Activated CD4-positive, alpha-beta T cell treated with anti-CD3 and anti-CD28 coated beads, Interleukin-2, amount 10 ng/mL, durations not matched to agents 24 days and 14 days (primary cell): ENCODE data around the gene SAMD4B. TPM values are rescaled to one million over a fixed set of nuclear protein-coding genes. Genes with fewer than 3 reads are reported as not detected.
A peak's percentile ranks its signal among the peaks of the same experiment; 100 is the strongest.
"Not testable (repeated sequence)": the region's sequence is repeated elsewhere in the genome, so short reads cannot be mapped to it uniquely, and the experiment has no call there.

Experiments used
- DNase-seq: peaks from one replicate; pipeline ENCODE4 v3.0.0; 2022
- H3K27ac Mint-ChIP-seq: one replicate; pipeline ENCODE4 v1.8.0; 2022; ENCODE audit warnings: mild to moderate bottlenecking, mixed read lengths
- H3K27me3 Mint-ChIP-seq: one replicate; pipeline ENCODE4 v1.8.0; 2022; ENCODE audit warnings: mixed read lengths
- H3K36me3 Mint-ChIP-seq: one replicate; pipeline ENCODE4 v1.8.0; 2022; ENCODE audit warnings: low read depth, mild to moderate bottlenecking, mixed read lengths
- H3K4me1 Mint-ChIP-seq: one replicate; pipeline ENCODE4 v1.8.0; 2021; ENCODE audit warnings: mixed read lengths
- H3K4me3 Mint-ChIP-seq: one replicate; pipeline ENCODE4 v1.8.0; 2022; ENCODE audit warnings: mild to moderate bottlenecking, moderate library complexity, mixed read lengths
- H3K9me3 Mint-ChIP-seq: one replicate; pipeline ENCODE4 v1.8.0; 2021; ENCODE audit warnings: mixed read lengths
- intact Hi-C: fragments of 100-400 bp; cut with micrococcal nuclease; formaldehyde crosslinking; loops from one replicate; pipeline ENCODE4 v1.15.1; 2023
- total RNA-seq: library from RNA; stranded (reverse); gene quantifications from 2 replicates; pipeline ENCODE4 v1.2.3, GENCODE V29; 2022

SAMD4B gene
- total RNA-seq, 1 donor from 2014 or later: 68.9 TPM

DNA sequence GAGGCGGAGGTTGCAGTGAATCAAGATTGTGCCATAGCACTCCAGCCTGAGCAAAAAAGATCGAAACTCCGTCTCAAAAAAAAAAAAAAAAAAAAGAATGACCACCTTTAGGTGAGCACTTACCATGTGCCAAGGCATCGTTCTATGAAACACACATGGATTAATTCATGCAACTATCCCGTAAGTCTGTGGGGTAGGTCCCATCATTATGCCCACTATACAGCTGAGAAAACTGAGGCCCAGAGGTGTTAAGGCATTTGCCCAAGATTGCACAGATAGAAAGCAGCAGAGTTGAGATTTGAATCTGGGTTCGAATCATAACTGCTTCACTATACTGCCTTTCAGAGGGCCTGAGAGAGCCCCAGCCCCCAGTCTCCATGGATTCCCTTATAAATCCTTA, 8.7 kb upstream of the SAMD4B start:
- Mint-ChIP-seq H3K4me1 (peaks cover 49% of the 10 kb centered on the region), H3K36me3 (peaks cover 37% of the 10 kb centered on the region), H3K4me3 (peak overlapping the region; percentile 100), H3K27ac (peak overlapping the region; percentile 40), H3K9me3 (no peaks in the 10 kb centered on the region), H3K27me3 (no peaks in the 10 kb centered on the region)
- no peak for DNase-seq
- intact Hi-C loops: no loop called here

DNA sequence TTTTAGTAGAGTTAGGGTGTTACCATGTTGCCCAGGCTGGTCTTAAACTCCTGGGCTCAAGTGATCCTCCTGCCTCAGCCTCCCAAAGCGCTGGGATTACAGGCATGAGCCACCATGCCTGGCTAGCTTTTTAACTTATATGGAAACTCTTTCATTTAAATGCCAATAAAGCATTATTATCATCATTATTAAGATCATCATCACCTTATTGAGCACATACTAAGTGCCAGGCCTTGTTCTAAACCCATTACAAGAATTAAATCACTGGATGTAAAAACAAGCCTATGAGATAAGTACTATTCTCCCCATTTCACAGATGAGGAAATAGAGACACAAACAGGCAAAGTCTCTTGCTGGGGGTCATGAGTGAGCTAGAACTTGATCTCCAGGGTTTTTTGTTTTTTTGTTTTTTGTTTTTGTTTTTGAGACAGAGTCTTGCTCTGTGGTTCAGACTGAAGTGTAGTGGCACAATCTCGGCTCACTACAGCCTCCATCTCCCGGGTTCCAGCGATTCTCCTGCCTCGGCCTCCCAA, 7.7 kb upstream of the SAMD4B start:
- Mint-ChIP-seq H3K9me3 (no peaks in the 10 kb centered on the region), H3K27ac (peak overlapping the region; percentile 97), H3K4me3 (peak overlapping the region; percentile 100), H3K27me3 (no peaks in the 10 kb centered on the region), H3K36me3 (peaks cover 29% of the 10 kb centered on the region), H3K4me1 (peaks cover 42% of the 10 kb centered on the region)
- intact Hi-C loops: no loop called here
- DNase-seq: no peak

DNA sequence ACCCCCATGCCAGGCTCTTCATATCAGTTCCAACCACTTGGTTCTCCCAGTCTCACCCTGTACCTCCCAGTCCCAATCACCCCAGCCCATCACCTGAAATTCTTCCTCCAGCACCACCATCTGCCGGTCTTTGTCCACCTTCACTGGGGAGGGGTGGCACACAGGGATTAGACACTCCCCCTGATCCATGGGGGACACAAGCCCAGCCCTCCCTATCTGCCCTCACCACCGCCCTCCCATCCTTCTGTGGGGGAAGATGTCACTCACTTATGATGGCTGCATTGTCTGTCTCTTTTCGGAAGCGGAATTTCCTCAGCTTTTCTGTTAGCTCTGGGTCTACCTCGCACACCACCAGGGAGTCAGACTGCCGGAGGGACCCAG, 7.1 kb upstream of the SAMD4B start:
- peak; percentile 77 for DNase-seq
- H3K9me3 Mint-ChIP-seq: no peaks in the 10 kb centered on the region
- intact Hi-C loops: no loop called here
- H3K27ac Mint-ChIP-seq: peak overlapping the region; percentile 97
- H3K4me3 Mint-ChIP-seq: peak overlapping the region; percentile 100
- H3K27me3 Mint-ChIP-seq: no peaks in the 10 kb centered on the region
- peaks cover 29% of the 10 kb centered on the region for H3K36me3 Mint-ChIP-seq
- peaks cover 47% of the 10 kb centered on the region for H3K4me1 Mint-ChIP-seq

GRCh38 chr19:39336483-39336882, 5.7 kb upstream of the SAMD4B start:
- DNase-seq: no peak
- peak overlapping the region; percentile 100 for H3K4me3 Mint-ChIP-seq
- peaks cover 24% of the 10 kb centered on the region for H3K36me3 Mint-ChIP-seq
- H3K27ac Mint-ChIP-seq: peak overlapping the region; percentile 97
- no peaks in the 10 kb centered on the region for H3K27me3 Mint-ChIP-seq
- peaks cover 52% of the 10 kb centered on the region for H3K4me1 Mint-ChIP-seq
- H3K9me3 Mint-ChIP-seq: no peaks in the 10 kb centered on the region
- intact Hi-C loops: no loop called here

DNA sequence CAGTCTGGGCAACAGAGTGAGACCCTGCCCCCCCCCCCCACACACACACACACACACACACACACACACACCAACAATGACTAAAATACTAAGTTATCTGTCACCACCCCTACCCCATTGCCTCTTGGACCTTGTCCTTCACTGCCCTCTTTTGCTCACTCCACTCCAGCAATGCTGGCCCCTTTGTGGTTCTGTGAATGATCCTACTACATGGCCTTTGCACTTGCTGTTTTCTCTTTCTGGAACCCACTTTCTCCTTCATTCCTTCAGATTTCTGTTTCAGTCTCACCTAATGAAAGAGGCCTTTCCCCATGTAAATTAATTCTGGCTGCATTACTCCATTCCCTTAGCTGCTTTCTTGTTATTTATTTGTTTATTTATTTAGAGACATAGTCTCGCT, 2.5 kb upstream of the SAMD4B start:
- peaks cover 19% of the 10 kb centered on the region for H3K36me3 Mint-ChIP-seq
- H3K9me3 Mint-ChIP-seq: no peaks in the 10 kb centered on the region
- peaks cover 59% of the 10 kb centered on the region for H3K4me1 Mint-ChIP-seq
- intact Hi-C loops: loop anchor here (2.0 to 5.0 kb wide), 2 partner anchors 73 to 108 kb away; partner anchors contain the start of genes PLEKHG2 and SUPT5H
- H3K27me3 Mint-ChIP-seq: no peaks in the 10 kb centered on the region
- no peak for DNase-seq
- H3K4me3 Mint-ChIP-seq: peak overlapping the region; percentile 91
- H3K27ac Mint-ChIP-seq: peak overlapping the region; percentile 83

DNA sequence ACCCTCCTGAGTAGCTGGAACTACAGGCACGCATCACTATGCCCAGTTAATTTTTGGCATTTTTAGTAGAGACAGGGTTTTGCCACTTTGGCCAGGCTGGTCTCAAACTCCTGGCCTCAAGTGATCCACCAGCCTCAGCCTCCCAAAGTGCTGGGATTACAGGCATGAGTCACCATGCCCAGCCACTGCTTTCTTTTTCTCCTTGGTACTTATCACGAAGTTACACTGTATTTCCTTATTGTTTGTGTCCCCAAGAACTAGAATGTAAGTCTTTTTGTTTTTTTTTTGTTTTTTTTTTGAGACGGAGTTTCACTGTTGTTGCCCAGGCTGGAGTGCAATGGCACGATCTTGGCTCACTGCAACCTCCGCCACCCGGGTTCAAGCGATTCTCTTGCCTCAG, 2.1 kb upstream of the SAMD4B start:
- peak overlapping the region; percentile 83 for H3K27ac Mint-ChIP-seq
- DNase-seq, H3K27me3 Mint-ChIP-seq, H3K9me3 Mint-ChIP-seq: not testable (repeated sequence)
- peaks cover 60% of the 10 kb centered on the region for H3K4me1 Mint-ChIP-seq
- H3K4me3 Mint-ChIP-seq: peak overlapping the region; percentile 91
- intact Hi-C loops: loop anchor here (2.0 to 5.0 kb wide), 2 partner anchors 73 to 107 kb away; partner anchors contain the start of genes PLEKHG2 and SUPT5H
- peaks cover 20% of the 10 kb centered on the region for H3K36me3 Mint-ChIP-seq

DNA sequence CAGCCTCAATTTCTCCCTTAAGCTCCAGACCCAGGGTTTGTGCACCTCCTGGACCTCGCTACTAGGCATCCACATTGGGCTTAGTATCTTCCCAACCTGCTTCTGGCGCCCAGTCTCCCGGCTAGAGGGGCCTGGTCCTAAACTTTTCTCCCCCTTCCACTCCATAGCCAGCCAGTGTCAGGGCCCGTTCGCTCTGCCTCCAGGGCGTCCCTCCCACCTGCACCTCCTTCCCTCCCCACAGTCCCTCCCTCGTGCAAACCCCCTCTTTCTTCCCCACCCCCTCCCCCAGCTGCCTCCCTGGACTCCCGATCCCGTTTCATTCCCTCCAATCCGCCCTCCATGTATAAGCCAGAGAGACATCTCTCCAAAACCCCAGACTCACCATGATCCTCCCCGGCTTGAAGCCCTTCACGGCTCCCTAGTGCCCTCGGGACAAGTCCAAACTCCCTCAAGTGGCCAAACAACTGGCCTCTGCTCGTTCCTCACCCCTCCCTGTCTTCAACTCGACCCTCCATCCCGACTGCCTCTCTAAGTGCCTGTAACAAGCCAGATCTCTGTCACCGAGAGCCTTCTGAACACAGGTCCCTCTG, 997 bp upstream of the SAMD4B start:
- intact Hi-C loops: loop anchor here (2.0 to 5.0 kb wide), 2 partner anchors 72 to 106 kb away; partner anchors contain the start of genes PLEKHG2 and SUPT5H
- H3K27ac Mint-ChIP-seq: peak overlapping the region; percentile 90
- H3K9me3 Mint-ChIP-seq: no peaks in the 10 kb centered on the region
- H3K36me3 Mint-ChIP-seq: peaks cover 19% of the 10 kb centered on the region
- H3K27me3 Mint-ChIP-seq: no peaks in the 10 kb centered on the region
- H3K4me3 Mint-ChIP-seq: peak overlapping the region; percentile 91
- peaks cover 66% of the 10 kb centered on the region for H3K4me1 Mint-ChIP-seq
- DNase-seq: no peak

DNA sequence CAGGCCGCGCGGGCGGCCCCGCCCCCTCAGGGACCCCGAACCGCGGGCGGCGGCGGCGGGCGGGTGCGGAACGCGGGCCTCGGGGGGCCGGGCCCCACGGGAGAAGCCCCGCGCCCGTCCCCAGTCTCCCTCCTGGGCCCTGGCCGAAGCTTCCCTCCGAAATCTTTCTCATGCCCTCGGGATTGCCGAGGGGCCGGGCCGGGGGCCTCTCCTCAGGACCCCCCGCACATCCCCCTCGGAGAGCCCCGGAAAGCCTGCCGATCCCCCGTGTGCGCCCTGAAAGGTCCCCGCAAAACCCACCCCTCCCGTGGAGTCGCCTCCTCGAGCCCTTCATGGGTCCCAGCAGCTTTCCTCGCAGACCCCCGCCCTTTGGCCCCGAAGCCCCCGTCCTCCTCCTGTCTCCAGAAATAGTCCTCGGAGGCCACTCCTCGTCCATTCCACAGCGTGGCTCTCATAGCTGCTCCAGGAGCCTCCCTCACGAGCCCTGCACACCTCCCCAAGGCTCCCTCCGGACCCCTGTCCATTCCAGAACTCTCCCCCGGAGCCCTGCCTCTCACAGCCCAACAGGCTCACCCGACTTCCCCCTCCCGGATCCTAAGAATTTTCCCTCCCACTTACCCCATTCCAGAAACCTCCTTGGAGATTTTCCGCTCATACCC, 555 bp downstream of the SAMD4B start:
- no peaks in the 10 kb centered on the region for H3K9me3 Mint-ChIP-seq
- peak overlapping the region; percentile 87 for H3K4me3 Mint-ChIP-seq
- peaks cover 23% of the 10 kb centered on the region for H3K36me3 Mint-ChIP-seq
- peak; percentile 69 for DNase-seq
- no peaks in the 10 kb centered on the region for H3K27me3 Mint-ChIP-seq
- peak overlapping the region; percentile 84 for H3K27ac Mint-ChIP-seq
- intact Hi-C loops: loop anchor here (1.0 to 5.0 kb wide), 2 partner anchors 49 to 105 kb away; partner anchors contain the start of genes MED29, PAF1 and SUPT5H
- peaks cover 69% of the 10 kb centered on the region for H3K4me1 Mint-ChIP-seq

- DNase-seq: no peak
- no peak overlapping the region for H3K4me3 Mint-ChIP-seq
- peaks cover 65% of the 10 kb centered on the region for H3K4me1 Mint-ChIP-seq
- H3K9me3 Mint-ChIP-seq: no peaks in the 10 kb centered on the region
- H3K27ac Mint-ChIP-seq: no peak overlapping the region
- no peaks in the 10 kb centered on the region for H3K27me3 Mint-ChIP-seq
- intact Hi-C loops: no loop called here
- H3K36me3 Mint-ChIP-seq: peaks cover 42% of the 10 kb centered on the region
These were observed 3.7 kb downstream of the SAMD4B start for GRCh38 chr19:39345956-39346355.

- intact Hi-C loops: no loop called here
- Mint-ChIP-seq H3K27me3 (no peaks in the 10 kb centered on the region), H3K36me3 (peaks cover 54% of the 10 kb centered on the region), H3K4me1 (peaks cover 74% of the 10 kb centered on the region), H3K4me3 (no peak overlapping the region), H3K9me3 (no peaks in the 10 kb centered on the region), H3K27ac (peak overlapping the region; percentile 74)
- no peak for DNase-seq
These were observed 5.3 kb downstream of the SAMD4B start for GRCh38 chr19:39347332-39348164.

- Mint-ChIP-seq H3K9me3 (no peaks in the 10 kb centered on the region), H3K27me3 (no peaks in the 10 kb centered on the region), H3K27ac (no peak overlapping the region), H3K4me1 (peaks cover 59% of the 10 kb centered on the region), H3K4me3 (no peak overlapping the region), H3K36me3 (peaks cover 56% of the 10 kb centered on the region)
- intact Hi-C loops: no loop called here
- DNase-seq: no peak
These were observed 7.1 kb downstream of the SAMD4B start for GRCh38 chr19:39349326-39349725.

DNA sequence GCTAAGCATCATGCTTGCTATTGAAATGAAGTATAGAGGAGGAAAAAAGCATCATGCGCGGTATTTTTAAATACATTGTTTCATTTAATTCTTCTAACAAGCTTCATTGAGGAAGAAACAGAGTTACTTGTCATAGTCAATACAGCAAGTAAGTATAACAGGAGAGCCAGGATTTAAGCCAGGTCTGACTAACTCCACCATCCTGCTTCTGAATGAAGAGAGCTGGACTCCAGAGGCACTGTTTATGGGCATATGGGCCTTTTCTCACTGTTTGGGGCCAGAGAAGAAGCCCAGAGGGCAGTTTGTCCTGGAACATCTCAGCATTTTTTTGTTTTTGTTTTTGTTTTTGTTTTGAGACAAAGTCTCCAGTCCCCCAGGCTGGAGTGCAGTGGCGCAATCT, 7.9 kb downstream of the SAMD4B start:
- intact Hi-C loops: loop anchor here (2.0 kb wide), 2 partner anchors 41 to 63 kb away; partner anchors contain the start of genes MED29, PAF1 and PLEKHG2
- Mint-ChIP-seq H3K4me1 (peaks cover 51% of the 10 kb centered on the region), H3K4me3 (no peak overlapping the region), H3K36me3 (peaks cover 52% of the 10 kb centered on the region), H3K9me3 (no peaks in the 10 kb centered on the region), H3K27me3 (no peaks in the 10 kb centered on the region), H3K27ac (no peak overlapping the region)
- DNase-seq: no peak

GRCh38 chr19:39351537-39352064, 9.4 kb downstream of the SAMD4B start:
- no peaks in the 10 kb centered on the region for H3K9me3 Mint-ChIP-seq
- H3K36me3 Mint-ChIP-seq: peaks cover 59% of the 10 kb centered on the region
- intact Hi-C loops: loop anchor here (2.0 kb wide), 2 partner anchors 39 to 61 kb away; partner anchors contain the start of genes MED29, PAF1 and PLEKHG2
- peak overlapping the region; percentile 85 for H3K27ac Mint-ChIP-seq
- peak overlapping the region; percentile 15 for H3K4me3 Mint-ChIP-seq
- DNase-seq: peak; percentile 86
- H3K27me3 Mint-ChIP-seq: no peaks in the 10 kb centered on the region
- peaks cover 37% of the 10 kb centered on the region for H3K4me1 Mint-ChIP-seq
